Peyer's patch (tissue), 4 donors: Measurements from ENCODE around the gene DCC.

Experiments used
- POLR2A ChIP-seq, 2 donors: fragments of 450-650 bp; IDR thresholded peaks; one replicate each; pipeline ENCODE4 v1.5.1; 2017; ENCODE audit warnings: antibody characterized with exemption in 2 of 2, mild to moderate bottlenecking in 2 of 2, moderate library complexity in 2 of 2
- TF ChIP-seq, protein P1 (sequence below), 6 experiments: fragments of 450-650 bp in 4 of 6; fragments of 200-600 bp in 2 of 6; sonication (generic) in 1 of 6; IDR thresholded peaks; one replicate each; pipeline ENCODE4 v1.5.1; 2017 to 2019; ENCODE audit warnings: antibody characterized with exemption in 6 of 6, mild to moderate bottlenecking in 3 of 6, moderate library complexity in 1 of 6

DNA sequence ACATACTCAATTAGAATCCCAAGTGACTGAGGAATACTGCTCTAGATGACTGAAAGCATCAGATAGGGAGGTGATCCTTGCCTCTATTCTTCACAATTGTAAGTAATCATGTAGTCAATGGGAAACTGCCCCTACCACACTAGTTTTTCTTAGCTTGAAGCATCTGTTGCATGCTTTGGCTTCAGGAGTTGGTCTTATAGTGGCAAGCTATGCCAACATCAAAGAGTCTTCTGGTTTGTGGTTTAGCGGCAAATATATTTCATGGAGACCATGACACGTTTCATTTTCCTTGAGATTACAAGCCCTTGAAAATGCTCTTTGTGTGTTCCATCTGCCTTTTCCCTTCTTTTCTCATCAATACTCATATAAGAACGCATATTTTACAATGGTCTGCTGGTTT, 12.9 kb downstream of the DCC start:
- TF ChIP-seq, protein P1, sequence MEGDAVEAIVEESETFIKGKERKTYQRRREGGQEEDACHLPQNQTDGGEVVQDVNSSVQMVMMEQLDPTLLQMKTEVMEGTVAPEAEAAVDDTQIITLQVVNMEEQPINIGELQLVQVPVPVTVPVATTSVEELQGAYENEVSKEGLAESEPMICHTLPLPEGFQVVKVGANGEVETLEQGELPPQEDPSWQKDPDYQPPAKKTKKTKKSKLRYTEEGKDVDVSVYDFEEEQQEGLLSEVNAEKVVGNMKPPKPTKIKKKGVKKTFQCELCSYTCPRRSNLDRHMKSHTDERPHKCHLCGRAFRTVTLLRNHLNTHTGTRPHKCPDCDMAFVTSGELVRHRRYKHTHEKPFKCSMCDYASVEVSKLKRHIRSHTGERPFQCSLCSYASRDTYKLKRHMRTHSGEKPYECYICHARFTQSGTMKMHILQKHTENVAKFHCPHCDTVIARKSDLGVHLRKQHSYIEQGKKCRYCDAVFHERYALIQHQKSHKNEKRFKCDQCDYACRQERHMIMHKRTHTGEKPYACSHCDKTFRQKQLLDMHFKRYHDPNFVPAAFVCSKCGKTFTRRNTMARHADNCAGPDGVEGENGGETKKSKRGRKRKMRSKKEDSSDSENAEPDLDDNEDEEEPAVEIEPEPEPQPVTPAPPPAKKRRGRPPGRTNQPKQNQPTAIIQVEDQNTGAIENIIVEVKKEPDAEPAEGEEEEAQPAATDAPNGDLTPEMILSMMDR (IDR thresholded peaks at IDR 0.05) = no peak
- TF ChIP-seq POLR2A (IDR thresholded peaks at IDR 0.05) = no peak
